Spleen (tissue), 7 donors: ENCODE measurements around the gene ZC3H12C.
"Not testable (repeated sequence)": the region's sequence is repeated elsewhere in the genome, so short reads cannot be mapped to it uniquely, and the experiment has no call there.

Source experiments
- CTCF ChIP-seq, 11 experiments: fragments of 200-600 bp in 7 of 11; fragments of 450-650 bp in 4 of 11; sonication (generic) in 4 of 11; IDR thresholded peaks in 8 of 11; conservative IDR thresholded peaks in 3 of 11; 1 replicate in 7 of 11; 2 replicates in 4 of 11; pipeline versions ENCODE4 v1.4.0 to v1.8.0; 2016 to 2021; ENCODE audit warnings: antibody characterized with exemption in 11 of 11, inconsistent platforms in 4 of 11, mild to moderate bottlenecking in 1 of 11
- POLR2A ChIP-seq, 3 donors: fragments of 450-650 bp; IDR thresholded peaks; one replicate each; pipeline ENCODE4 v1.5.1; 2017; ENCODE audit warnings: antibody characterized with exemption in 3 of 3, mild to moderate bottlenecking in 1 of 3
- POLR2AphosphoS5 ChIP-seq, 3 donors: sonication (generic); formaldehyde crosslinking; IDR thresholded peaks; one replicate each; pipeline ENCODE4 v1.5.1; 2017; ENCODE audit warnings: antibody characterized with exemption in 3 of 3
- donor health status: DM: no; HTN: no; CAD: no; lungs with moderate emphysema.
- donor health status: DM: no; HTN: no; CAD: no.
- donor health status: DM: no; HTN: no; CAD: no.

DNA sequence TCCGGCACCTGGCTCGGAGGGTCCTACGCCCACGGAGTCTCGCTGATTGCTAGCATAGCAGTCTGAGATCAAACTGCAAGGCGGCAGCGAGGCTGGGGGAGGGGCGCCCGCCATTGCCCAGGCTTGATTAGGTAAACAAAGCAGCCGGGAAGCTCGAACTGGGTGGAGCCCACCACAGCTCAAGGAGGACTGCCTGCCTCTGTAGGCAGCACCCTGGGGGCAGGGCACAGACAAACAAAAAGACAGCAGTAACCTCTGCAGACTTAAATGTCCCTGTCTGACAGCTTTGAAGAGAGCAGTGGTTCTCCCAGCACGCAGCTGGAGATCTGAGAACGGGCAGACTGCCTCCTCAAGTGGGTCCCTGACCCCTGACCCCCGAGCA, 116.1 kb downstream of the ZC3H12C start:
- not testable (repeated sequence) for TF ChIP-seq CTCF (IDR thresholded peaks at IDR 0.05 in 8 of 11, conservative IDR thresholded peaks at IDR 0.05 in 3 of 11); POLR2A (IDR thresholded peaks at IDR 0.05); POLR2AphosphoS5 (IDR thresholded peaks at IDR 0.05)
